ENCODE data around the gene SPAG9.

Gene SPAG9

GRCh38 chr17:51107778-51108177 is 12.9 kb downstream of the SPAG9 start:
- no peaks in the 10 kb centered on the region for H3K27me3 ChIP-seq (ENCODE audit: control insufficient read depth, low read length)
- H3K36me3 ChIP-seq (ENCODE audit: control insufficient read depth, low read length): no peaks in the 10 kb centered on the region
- H3K9me2 ChIP-seq (replicated peaks; ENCODE audit: control insufficient read depth, low read length): no peaks in the 10 kb centered on the region
- no peak overlapping the region for H3K4me3 ChIP-seq (ENCODE audit: low read length)
- no peaks in the 10 kb centered on the region; the same call in 1 of the 2 replicates for H4K20me1 ChIP-seq (ENCODE audit: control insufficient read depth, insufficient read depth, low read depth, low read length)
- no peak overlapping the region for H3K4me2 ChIP-seq (ENCODE audit: low read length)
- no peaks in the 10 kb centered on the region for H3K9me3 ChIP-seq (ENCODE audit: control insufficient read depth, insufficient read depth, low read length)
- H3K4me1 ChIP-seq (ENCODE audit: control insufficient read depth, low read length): no peaks in the 10 kb centered on the region
- no peaks in the 10 kb centered on the region for H3F3A ChIP-seq (ENCODE audit: control insufficient read depth, insufficient read depth)
- H3K27ac ChIP-seq (ENCODE audit: low read depth, low read length): no peak overlapping the region
- TF ChIP-seq EZH2phosphoT487 (IDR thresholded peaks at IDR 0.05; ENCODE audit: borderline replicate concordance, low read length) (no peak), CTCF (IDR thresholded peaks at IDR 0.05; ENCODE audit: low read depth, low read length, poor library complexity, severe bottlenecking) (no peak)
- H3K79me2 ChIP-seq (ENCODE audit: control insufficient read depth, low read length): peaks cover 89% of the 10 kb centered on the region

GRCh38 chr17:51103451-51103850 is 17.2 kb downstream of the SPAG9 start:
- Histone ChIP-seq H3K27ac (ENCODE audit: low read depth, low read length) (no peak overlapping the region), H3K36me3 (ENCODE audit: control insufficient read depth, low read length) (no peaks in the 10 kb centered on the region), H3K9me2 (replicated peaks; ENCODE audit: control insufficient read depth, low read length) (no peaks in the 10 kb centered on the region), H3K4me2 (ENCODE audit: low read length) (no peak overlapping the region), H3K27me3 (ENCODE audit: control insufficient read depth, low read length) (no peaks in the 10 kb centered on the region), H3K4me1 (ENCODE audit: control insufficient read depth, low read length) (no peaks in the 10 kb centered on the region), H3K4me3 (ENCODE audit: low read length) (no peak overlapping the region), H3K9me3 (ENCODE audit: control insufficient read depth, insufficient read depth, low read length) (no peaks in the 10 kb centered on the region), H3K79me2 (ENCODE audit: control insufficient read depth, low read length) (peaks cover 84% of the 10 kb centered on the region), H4K20me1 (ENCODE audit: control insufficient read depth, insufficient read depth, low read depth, low read length) (no peaks in the 10 kb centered on the region; the same call in 1 of the 2 replicates), H3F3A (ENCODE audit: control insufficient read depth, insufficient read depth) (no peaks in the 10 kb centered on the region)
- TF ChIP-seq EZH2phosphoT487 (IDR thresholded peaks at IDR 0.05; ENCODE audit: borderline replicate concordance, low read length): no peak
- TF ChIP-seq CTCF (IDR thresholded peaks at IDR 0.05; ENCODE audit: low read depth, low read length, poor library complexity, severe bottlenecking): no peak

GRCh38 chr17:51103050-51103449 is 17.6 kb downstream of the SPAG9 start:
- Histone ChIP-seq H3K36me3 (ENCODE audit: control insufficient read depth, low read length) (no peaks in the 10 kb centered on the region), H3K27me3 (ENCODE audit: control insufficient read depth, low read length) (no peaks in the 10 kb centered on the region), H3K79me2 (ENCODE audit: control insufficient read depth, low read length) (peaks cover 84% of the 10 kb centered on the region), H4K20me1 (ENCODE audit: control insufficient read depth, insufficient read depth, low read depth, low read length) (no peaks in the 10 kb centered on the region; the same call in 1 of the 2 replicates), H3K4me2 (ENCODE audit: low read length) (no peak overlapping the region), H3K4me1 (ENCODE audit: control insufficient read depth, low read length) (no peaks in the 10 kb centered on the region), H3K9me3 (ENCODE audit: control insufficient read depth, insufficient read depth, low read length) (no peaks in the 10 kb centered on the region), H3K4me3 (ENCODE audit: low read length) (no peak overlapping the region), H3K9me2 (replicated peaks; ENCODE audit: control insufficient read depth, low read length) (no peaks in the 10 kb centered on the region), H3K27ac (ENCODE audit: low read depth, low read length) (no peak overlapping the region), H3F3A (ENCODE audit: control insufficient read depth, insufficient read depth) (no peaks in the 10 kb centered on the region)
- TF ChIP-seq EZH2phosphoT487 (IDR thresholded peaks at IDR 0.05; ENCODE audit: borderline replicate concordance, low read length) (no peak), CTCF (IDR thresholded peaks at IDR 0.05; ENCODE audit: low read depth, low read length, poor library complexity, severe bottlenecking) (no peak)
